ENCODE results near the gene CST9L.

CST9L gene, protein sequence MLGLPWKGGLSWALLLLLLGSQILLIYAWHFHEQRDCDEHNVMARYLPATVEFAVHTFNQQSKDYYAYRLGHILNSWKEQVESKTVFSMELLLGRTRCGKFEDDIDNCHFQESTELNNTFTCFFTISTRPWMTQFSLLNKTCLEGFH

DNA sequence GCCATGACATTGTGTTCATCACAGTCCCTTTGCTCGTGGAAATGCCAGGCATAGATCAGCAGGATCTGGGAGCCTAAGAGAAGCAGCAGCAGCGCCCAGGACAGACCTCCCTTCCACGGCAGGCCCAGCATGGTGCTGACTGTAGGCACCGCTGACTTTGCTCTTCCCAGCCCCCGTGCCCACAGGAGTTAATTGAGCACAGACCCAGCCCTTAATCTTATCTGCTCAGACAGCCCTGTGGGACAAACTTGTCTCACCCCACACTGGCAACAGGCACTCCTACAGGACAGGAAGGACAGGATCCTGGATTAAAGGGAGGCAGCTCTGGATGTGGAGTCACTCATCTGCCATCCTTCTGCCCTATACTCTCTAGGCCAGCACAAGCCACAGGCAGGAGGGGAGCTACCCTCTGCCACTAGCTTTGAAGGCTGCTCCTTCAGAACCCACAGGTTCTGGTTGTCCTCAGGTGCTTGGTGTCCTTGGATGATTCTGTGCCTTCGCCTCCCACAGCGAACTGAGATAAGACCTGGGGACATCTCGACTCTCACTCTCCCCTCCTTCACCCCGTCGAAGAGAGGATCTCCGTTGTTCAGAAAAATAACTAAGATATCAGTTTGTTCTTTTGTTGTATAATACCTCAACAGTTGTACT is at the start of gene CST9L:
Gene CST9L, minus strand, starts transcription at position 165 of the 651 bp plus-strand sequence. Its CDS starts 34 bp downstream, at position 131.
- no peak for DNase-seq

DNA sequence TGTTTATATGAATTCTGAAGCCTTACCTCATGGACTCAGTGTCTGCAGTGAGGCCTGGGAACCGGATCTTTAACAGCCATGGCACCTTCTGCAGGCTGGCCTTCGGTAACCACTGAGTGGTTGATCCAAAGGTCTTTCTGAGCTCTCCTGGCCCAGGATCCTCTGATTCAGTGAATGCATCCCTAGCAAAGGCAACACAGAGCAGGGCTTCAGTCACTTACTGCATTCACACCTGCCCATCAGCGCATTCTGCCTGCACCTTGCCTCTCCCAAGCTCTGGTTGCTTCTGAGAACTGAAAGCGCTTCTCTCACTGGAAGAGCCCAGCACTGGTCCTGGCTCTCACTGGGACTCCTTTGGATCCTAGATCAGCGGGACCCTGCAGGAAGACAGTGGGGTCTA is 45.9 kb upstream of the CST9L start:
- no peak for DNase-seq

DNA sequence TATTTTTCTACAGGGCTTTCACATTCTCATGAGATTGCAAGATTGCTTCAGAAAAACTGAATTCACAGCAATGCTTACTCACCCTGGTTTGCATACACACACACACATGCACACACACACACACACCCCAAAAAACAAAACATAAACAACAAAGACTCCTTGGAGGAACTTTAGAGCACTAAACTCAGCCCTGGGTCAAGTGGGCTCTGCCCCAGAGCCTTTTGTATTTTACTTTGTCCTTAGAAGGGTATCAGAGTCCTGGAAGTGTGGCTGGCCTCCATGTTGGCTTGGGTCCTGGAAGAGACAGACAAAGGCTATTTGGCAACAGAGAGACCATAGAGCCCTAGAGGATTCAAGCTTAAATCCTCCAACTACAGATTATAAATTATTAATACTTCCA is 45.4 kb upstream of the CST9L start:
- no peak for DNase-seq

DNA sequence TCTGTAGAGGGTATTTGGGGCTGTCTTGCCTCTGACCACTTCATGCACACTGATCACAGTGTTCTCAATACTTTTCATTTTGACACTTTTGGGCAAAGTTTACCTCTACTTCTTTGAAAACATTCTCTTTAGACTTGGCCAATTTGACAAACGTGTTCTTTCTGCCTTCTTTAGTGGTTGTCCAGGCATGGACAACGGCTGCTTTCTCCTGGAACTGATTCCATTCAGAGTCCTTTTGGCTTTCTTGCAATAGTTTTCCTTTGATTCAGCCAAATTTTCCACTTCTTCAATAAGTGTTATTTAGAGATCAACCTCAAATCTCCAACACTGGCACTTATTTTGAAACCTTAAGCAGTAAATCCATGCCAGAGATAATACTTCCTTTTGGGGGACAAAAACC is 44.1 kb upstream of the CST9L start:
- no peak for DNase-seq

DNA sequence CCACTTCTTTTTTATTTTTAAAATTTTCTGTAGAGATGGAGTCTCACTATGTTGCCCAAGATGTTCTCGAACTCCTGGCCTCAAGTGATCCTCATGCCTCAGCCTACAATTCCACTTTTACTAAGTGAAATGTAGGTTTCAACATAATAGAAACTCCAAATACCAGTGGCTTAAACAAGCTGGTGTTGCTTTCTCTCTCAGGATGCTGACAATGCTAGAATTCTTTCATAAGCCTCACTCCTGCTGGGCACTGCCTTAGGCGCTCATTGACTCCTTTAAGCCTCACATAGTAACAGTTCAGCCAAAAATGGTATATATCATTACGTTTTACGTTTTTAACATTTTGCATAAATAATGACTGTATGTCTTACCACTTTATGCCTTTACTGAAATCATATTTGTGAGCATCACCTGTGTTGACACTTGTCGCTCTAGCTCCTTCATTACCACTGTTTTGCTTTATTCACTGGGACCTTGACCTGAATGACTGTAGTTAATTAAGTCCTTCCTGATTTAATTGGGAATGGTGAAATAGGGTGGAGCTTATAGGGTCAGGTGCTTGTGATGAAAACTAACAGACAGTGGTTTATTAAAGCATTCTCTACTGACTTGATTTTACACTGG is 41.3 kb upstream of the CST9L start:
- DNase-seq: no peak

DNA sequence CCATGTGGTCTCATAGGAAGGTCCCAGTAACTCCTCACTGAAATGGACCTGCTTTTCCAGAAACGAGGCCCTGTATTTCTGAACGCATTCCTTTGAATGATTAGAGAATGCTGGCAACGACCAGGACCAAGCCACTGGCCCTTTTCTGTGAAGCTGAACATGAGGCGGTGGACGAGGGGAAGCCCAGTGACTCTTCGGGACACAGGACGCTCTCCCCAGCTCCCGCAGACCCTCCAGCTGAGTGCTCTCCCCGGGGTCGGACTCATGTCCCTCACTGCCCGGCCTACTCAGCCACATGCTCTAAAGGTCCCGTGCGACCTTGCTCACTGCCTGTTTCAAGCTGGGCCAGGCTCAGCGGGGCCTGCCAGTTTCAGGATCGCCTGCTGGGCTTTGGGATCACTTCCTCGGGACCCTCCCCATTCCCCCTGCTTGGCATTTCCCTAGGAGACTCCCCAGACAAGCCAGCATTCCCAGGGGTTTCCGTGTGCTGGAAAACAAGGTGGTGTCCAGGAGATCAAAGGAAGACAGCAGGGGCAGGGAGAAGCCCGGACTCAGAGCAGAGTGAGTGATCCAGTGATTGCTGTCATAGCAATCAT is 40.1 kb upstream of the CST9L start:
- DNase-seq: no peak

DNA sequence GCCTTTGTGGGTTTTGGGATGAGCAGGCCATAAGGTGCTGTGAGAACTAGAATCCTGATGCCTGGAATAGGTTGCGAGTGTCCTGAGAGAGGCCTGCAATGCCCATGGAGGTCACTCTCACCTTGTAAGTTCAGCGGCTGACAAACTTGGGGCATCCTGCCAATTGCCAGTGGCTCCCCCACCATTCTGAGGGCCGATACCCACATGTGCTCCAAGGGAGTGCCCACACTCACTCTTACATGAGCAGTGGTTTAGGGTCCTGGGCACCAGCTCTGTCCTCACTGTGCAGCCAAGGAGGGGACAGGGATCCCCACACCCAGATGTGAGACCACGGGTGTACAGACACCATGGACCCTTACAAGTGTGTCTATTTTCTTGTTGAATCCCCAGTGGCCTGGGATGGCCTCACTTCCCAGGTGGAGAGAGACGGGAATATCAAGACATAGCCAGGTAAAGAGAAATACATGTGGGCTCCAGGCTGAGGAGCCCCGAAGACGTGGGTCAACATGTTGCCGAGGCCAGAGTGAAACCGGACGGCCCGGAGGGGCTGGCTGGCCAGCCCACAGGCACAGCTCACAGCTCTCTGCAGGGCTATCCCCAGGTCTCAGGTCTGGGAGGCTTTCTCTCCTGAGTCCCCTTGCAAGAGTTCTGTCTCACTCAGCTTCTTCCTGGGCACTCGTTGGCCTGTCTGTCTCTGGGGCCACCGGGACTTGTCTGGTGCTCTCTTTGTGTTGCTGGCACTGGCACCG is 39.4 kb upstream of the CST9L start:
- DNase-seq: no peak

DNA sequence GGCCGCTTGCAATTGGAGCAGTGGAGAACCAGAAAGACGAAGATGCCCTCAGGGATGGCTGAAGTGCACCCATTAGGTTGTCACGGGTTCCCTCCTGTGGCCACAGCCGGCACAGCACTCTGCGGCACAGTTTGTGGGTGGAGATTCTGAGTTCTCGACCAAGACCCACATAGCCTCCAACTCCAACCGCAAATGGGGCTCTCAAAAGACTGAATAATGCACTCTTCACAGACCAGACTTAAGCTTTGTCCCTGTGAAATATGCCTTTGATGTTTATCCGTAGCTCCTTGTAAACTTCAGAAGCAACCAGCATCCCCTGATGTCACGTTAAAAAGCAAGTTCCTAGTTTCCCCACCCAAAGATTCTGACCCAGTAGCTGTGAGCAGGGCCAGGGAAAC is 38.4 kb upstream of the CST9L start:
- peak; percentile 36 for DNase-seq

DNA sequence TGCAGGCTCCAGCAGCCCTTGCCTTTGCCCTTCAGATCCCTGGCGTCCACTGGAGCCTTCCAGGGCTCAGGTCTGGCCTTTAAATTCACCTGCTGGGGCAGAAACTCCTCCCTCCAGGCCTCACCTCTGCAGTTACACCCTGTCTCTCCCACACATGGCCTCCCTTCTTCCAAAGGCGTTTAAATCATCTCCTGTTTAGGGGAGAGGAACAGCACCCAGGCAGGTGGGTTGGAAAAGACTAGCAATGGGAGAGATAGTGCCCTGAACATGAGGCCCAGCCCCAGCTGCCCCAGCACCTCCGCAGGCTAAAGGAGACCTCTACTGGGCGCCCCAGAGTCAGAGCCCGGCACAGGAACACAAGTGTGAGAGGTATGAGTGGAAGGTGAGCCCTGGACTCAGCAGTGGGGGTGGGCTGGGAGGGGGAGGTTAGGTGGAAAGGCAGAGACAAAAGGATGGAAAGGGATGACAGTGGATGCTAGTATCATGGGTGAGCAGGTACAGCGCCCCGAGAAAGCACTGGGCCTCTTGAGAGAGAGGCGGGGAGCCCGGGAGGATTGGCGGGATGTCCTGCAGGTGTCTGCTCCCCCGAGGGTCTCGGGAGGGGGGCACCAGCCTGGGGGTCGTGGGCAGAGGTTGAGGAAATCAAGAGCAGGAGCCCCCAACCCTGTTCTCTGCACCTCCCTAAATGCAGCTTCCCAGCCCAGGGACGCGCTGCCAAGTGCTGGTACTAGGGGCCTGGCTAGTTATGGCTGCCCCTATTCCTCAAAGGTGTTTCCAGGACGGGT is 37.8 kb upstream of the CST9L start, which contains the start of gene CST9:
Gene CST9, minus strand, starts transcription at position 51 of the 785 bp plus-strand sequence. CDS start 53 bp downstream, outside the sequence.
- no peak for DNase-seq

DNA sequence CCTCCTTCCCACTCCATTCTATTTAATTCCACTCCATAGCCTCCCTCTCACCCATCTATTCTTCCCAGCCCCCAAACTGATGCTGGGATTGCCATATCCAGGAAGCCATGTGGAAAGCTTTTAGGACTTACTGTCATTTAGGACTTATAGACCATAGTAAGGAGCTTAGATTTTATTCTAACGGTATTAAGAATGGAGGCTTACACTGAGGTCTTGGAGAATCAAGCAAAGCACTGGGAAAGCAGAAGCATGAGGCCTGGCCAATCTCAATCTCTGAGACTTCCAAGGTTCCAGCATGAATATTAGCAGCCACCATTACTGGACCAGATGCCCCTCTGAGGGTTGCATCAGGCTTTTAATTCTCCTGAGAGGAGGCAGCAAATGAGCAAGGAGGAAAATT is 36.0 kb upstream of the CST9L start:
- DNase-seq: no peak

DNA sequence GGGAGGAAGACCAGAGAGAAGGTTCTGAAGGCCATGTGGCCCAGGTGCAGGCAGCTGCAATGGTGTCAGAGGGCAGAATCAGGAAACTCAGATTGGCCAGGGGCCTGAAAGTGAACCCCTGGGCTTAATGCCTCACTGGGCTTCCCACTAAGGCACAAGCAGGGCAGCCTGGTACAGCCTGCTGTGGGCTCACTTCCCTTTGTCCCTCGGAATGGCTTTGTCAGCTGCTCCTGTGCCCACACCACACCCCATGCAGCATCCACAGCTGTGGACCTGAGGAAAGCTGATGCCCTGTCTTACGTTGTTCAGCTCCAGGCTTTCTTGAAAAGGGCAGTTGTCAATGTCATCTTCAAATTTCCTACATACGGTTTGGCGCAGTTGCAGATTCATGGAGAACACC is 35.0 kb upstream of the CST9L start:
- DNase-seq: no peak

DNA sequence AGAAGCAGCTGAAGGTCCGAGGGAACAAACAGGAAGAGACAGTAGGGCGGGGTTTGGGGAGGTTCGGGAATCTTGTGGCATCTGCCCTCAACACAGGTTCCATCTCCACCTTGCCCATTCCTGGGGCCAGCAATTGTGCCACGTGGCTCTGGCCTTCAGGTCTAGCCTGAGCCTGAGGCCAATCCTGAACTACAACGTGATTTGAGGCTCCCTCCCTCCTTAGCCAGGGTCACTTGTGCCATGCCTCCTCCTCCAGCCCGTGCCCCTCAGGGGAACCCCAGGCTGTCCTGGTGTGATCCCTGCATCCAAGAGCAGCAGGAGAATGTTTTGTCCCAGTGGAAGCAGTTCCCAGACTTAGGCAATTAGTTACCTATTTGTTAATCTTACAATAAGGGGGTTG is 34.4 kb upstream of the CST9L start:
- DNase-seq: no peak

DNA sequence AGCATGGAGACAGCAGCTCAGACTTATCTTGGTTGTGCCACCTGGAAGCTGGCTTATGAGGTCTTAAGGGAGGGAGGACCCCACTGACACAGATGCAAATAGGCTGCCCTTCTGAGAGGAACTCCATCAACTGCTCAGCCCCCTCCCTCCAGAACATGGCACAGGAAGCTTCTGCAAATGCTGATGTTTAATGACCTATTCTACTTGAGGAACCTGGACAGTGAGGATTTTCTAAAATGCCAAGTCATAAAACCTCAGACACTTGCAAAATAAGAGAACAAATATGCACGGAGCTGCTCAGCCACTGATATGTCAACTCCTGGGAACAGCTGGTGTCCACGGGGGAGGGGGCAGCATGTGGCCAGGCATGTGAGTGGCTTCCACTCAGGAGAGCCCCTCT is 34.0 kb upstream of the CST9L start:
- no peak for DNase-seq

DNA sequence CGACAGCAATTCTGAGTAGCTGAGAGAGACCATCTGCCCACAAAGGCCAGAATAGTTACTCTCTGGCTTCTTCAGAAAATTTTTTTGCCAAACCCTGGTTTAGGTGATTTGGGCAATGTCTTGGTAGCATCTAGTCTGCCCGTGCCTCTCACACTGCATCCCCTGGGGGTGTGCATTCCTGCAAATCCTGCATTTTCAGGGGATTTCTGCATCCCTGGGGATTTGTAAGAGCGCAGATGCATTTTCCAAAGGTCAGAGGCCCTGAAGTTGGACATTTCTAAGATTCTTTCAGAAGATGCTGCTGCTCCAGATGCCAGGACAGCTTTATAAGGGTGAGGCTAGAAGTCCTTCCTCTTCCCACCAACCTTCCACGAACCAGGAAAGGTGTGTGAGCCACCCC is 33.4 kb upstream of the CST9L start:
- no peak for DNase-seq

DNA sequence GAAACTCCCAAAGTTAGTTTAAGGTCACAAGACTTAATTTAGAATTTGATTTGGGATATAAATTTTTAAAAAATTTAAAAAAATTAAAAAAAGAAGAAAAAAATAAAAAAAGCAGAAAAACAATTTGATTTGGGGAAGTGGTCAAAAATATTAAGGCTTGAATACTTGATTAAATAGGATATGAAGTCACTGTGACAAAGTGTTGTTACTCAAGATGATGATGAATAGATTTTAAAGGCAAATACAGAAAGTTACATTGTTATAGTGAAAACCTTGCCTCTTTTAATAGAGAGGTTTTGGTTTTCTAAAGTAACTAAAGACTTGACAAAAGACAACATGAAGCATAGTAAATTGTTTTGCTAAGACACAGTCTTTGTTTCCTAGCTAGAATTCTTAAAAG is 30.2 kb upstream of the CST9L start:
- DNase-seq: no peak

DNA sequence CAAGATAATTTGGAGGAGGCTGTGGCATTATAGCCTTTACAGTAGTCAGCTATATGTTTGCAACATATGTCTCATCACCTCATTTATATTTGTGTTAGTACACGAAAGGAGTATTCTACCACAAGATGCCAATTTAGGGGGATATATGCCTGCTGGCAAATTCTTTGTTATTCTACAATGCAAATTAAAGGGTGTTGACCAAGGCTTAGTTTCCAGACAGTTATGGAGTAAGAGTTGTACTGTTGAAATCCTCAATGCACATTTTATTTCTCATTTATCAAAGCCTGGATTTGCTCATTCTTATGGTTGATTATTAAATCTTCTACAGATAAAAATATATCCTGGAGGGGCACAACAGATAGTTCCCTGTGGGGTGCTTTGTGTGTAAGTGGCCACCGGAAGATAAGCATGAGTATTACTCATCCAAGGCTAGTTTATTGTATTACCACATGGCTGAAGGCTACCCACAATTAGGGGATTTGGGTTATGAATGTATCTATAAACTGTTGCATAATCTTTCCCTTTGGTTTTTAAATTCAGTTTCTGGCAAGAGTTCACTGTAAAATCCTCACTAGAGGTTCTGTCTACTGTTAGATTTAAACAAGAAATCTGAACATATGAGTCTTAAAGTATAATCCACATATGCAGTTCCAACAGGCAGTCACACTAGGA is 28.4 kb upstream of the CST9L start:
- no peak for DNase-seq

DNA sequence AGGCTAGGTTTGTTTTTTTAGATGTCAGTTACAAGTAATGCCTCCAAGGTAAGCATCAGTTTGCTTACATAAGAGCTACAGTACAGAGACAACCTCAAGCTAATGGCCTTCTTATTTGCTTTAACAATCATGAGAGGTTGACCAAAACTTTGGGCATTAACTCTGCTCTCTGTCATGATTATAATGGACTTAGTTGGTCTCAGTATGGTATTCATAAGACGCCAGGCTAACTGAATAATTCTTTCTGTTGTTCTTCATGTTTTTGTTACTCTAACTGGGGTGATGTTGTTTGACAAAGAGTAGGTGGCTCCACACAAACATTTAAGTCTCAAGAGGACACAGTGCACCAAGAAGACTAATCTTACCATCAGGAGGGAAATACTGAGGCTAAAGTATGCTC is 27.7 kb upstream of the CST9L start:
- no peak for DNase-seq

DNA sequence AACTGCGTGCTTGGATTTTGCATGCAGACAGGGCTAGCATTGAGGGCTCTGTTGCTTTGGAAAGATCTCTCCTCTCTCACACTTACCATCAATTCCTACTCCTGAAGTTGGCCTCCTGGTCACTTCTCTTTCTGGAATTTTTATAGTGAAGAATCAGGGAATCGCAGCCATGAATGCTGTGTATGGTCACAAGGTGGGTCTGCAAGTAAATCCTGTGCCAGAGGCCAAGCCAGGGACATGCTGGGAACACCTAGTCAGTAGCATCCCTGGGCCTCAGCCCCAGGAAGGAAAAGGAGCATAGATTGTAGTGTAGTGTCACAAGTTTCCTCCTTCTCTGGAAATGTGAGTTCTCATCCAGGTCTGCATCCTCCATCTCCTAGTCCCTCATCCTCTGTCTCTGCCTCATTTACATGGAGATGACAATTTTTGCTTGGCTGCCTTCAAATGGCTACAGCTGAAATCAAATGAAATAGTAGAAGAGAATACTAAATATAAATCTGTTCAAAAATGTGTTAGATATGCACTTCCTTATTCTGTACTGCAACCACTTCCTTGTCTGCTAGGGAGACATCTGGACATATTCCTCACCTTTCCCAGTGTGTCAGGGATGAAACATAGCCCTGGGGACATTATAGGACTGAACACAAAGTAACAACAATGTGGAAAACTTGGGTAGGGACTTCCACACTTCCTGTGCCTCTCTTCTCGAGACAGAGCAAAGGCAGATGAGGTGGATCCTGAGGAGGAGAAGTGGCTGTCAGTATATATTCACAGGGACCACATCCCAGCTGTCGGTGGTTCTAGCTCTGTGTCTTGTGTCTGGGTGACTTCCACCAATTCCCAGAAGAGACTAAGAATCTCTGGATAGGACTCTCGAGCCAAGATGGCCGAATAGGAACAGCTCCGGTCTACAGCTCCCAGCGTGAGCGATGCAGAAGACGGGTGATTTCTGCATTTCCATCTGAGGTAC is 20.4 kb upstream of the CST9L start:
- no peak for DNase-seq

DNA sequence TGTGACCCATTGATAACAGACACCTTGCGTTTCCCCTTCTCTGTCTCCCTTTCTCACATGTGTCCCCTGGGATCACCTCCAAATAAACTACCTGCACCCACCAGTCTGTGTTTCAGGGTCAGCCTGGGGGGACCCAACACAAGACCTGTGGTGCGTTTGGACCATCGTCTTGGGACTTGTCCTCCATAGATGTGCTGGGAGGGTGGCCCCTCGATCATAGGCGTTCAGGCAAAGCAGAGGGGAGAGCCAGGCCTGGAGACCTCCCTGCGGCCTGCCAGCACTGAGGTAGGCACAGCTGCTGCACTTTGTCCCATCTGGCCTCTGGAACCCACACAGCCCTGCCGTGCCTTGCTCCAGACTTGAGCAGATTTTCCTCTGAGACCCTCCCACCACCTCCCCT is 19.3 kb upstream of the CST9L start:
- no peak for DNase-seq

DNA sequence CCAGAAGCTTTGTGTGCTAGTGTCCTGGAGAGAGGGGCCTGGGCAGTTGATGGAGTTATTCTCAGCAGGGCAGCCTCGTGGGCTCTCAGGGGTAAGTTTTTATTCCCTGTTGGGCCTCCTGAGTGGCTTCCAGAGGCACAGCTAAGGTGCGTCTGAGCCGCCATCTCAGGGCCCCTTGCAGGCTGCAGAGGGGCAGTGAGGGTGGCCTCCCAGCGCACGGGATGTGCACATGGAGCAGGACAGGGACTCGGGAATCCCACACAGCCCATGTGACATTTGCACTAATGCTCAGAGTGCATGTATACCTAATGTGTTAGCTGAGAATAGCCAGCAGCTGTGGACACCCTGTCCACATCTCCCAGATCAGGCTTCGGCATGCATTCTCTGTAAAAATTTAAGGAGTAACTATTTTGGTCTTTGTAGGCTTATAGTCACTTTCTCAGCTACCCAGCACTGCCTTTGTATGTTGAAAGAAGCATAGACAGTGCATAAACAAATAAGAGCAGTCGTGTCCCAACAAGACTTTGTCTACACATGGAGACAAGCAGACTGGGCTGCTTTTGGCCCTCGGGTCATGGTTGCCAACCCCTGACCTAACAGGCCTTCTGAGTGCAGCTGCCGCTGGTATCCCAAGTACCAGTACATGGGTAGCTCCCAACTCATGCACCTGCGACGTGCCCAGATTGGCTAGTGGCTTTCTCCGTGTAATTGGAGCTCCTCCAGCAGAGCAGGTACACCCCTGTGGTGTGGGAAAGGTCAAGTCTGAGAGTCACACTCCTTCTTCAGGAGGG is 18.6 kb upstream of the CST9L start:
- no peak for DNase-seq
